ENCODE measurements around the gene FGFR2. TPM values are rescaled to one million over a fixed set of nuclear protein-coding genes. Genes with fewer than 3 reads are reported as not detected.

FGFR2 gene
- total RNA-seq, 2 donors from 2014 or later = 39.2 to 68.0 TPM

- no peak for DNase-seq
- no peak for ATAC-seq
- intact Hi-C loops (cut with DNase I, micrococcal nuclease) = no loop called here
Measured at GRCh38 chr10:121478556-121478955, 119.7 kb downstream of the FGFR2 start.

DNA sequence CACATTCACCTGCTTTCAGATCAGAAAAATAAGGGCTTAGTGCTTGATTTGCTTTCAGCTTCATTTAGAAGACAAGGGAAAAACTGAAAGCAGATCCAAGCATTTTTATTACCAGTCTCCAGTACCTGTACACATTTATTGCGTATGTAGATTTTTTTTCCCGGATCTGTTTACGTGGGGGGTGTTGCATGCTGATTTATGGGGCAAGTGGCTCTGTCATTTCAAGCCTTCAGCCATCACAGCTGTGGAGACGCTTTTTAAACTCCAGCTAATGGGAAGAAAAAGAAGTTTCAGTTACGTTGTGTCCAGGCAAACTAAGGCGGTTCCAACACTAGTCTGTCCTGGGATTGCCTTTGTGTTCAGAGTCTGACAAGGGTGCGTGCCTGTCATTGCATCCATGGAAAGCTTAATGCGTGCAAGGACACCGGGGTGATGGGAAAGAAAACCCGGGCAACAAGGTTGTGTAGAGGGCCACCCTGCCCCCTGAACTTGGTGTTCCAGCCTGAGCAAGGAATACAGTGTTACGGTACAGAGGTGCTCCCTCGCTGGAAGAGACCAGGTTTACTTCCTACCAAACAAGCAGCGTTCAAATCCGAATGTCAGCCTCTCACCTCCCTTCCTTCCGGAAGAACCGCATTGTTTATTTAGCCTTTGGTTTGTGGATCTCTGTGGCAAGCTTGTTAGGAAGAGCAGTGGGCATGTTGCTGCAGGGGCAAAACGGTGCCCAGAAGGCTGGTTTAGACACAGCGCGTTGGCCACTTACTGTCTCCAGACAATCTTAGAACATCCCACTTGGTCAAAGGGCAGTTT is 128.2 kb downstream of the FGFR2 start:
- intact Hi-C loops (cut with DNase I, micrococcal nuclease) = no loop called here
- ATAC-seq (peak; percentile 88), DNase-seq (peak in 1 of 2 donors; percentile 26)

GRCh38 chr10:121468726-121469125 is 129.5 kb downstream of the FGFR2 start:
- DNase-seq (no peak), ATAC-seq (no peak)
- intact Hi-C loops (cut with DNase I, micrococcal nuclease) = no loop called here

GRCh38 chr10:121466424-121466823 is 131.8 kb downstream of the FGFR2 start:
- DNase-seq = no peak
- ATAC-seq = no peak
- intact Hi-C loops (cut with DNase I, micrococcal nuclease) = no loop called here

GRCh38 chr10:121465215-121465614 is 133.0 kb downstream of the FGFR2 start:
- no peak for ATAC-seq
- DNase-seq = no peak

GRCh38 chr10:121464517-121464916 is 133.7 kb downstream of the FGFR2 start:
- intact Hi-C loops (cut with DNase I, micrococcal nuclease) = no loop called here
- ATAC-seq = peak; percentile 66

More at GRCh38 chr10:121465215-121465614, 133.0 kb downstream of the FGFR2 start:
- intact Hi-C loops (cut with DNase I, micrococcal nuclease) = no loop called here

DNA sequence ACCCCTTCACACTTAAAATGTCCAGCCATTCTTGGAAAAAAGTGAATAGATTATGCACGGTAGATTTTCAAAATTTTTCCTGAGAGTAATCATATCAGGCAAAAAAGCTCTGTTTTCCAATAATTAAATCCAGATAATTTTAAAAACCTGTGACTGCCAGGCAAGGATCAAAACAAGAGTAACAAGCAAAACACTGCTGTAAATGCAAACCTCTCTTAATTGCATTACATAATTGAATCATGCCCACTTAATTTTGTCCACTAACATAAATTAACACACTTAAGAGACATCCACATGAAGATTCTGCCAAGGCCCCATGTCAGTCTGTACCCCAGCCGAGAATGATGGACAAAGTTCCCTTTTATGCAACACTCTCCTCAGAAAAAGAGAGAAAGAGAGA is 135.3 kb downstream of the FGFR2 start:
- ATAC-seq = no peak
- intact Hi-C loops (cut with DNase I, micrococcal nuclease) = no loop called here
- no peak for DNase-seq

More at GRCh38 chr10:121464517-121464916, 133.7 kb downstream of the FGFR2 start:
- no peak for DNase-seq

DNA sequence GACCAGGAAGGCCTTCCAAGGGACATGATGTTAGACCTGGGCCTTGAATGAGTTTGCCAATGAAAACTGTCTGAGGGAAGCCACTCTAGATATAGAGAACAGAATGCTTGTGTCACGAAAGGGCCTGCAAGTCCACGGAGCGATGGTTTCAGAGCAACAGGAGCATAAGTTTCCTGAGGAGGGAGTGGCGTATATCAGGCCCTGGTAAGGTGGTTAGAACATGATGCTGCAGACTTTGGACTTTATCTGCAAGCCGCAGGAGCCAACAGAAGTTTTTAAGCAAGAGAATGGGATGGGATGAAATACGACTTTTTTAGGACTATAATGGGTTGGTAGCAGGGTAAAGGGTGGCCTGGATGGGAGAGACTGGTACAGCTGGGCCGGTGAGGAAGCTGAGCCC is 136.0 kb downstream of the FGFR2 start:
- intact Hi-C loops (cut with DNase I, micrococcal nuclease) = no loop called here
- DNase-seq (no peak), ATAC-seq (no peak)

DNA sequence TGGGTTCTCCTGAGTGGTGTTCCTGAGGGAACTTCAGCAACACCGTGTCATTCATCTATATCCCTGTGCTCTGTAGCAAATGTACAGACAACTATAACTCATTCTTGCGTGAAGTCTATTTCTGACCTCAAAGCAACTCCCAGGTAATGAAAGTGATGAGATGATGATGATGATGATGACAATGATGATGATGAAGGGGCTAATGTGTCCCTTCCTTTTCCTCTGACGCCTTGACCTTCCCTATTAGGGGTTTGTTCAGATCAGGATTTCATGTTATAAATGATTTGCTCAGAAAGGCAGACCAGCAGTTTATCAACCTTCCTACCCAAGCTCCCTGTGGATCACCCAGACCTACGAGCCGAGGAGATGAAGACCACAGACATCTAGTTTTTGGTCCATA is 136.9 kb downstream of the FGFR2 start:
- ATAC-seq = no peak
- intact Hi-C loops (cut with DNase I, micrococcal nuclease) = no loop called here
- no peak for DNase-seq

- no peak for DNase-seq
- no peak for ATAC-seq
- intact Hi-C loops (cut with DNase I, micrococcal nuclease) = no loop called here
Measured at GRCh38 chr10:121460733-121461132, 137.5 kb downstream of the FGFR2 start.

DNA sequence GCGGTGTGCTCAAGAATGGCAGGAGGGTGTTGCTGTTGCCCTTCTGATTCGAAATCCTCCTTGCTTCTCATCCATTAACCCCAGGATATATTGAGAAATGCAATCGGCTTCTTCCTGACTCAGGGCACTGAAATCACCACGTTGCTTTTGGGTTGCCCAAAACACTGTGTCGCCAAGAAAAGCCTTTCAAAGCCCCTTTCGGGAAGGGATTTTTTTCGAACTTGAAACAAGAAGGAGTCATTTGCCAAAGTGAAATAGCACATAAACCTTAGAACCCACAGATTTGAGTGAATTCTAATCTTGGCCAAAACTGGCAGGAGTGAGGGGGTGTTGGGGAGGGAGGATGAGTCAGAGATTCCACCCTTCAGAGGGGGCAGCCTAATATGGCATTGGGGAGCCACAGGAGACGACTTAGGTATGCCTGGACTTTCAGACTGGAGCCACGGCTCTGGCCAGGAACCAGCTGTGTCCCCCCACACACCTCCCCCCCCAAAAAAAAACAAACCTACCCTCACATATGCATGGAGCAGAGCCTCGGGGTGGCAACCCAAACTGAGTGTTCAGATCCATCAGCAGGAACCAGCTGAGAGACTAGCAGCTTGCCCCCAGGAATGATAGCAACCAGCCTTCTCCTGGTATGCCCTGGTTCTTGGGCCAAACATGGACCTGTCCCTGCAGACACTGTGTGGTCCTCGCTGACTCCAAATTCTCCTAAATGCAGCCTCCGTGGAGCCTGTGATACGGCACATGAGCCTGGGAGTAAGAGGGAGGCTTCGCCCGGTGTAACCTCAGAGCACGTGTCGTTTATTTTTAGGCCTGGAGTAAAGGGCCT is 138.4 kb downstream of the FGFR2 start:
- no peak for DNase-seq

GRCh38 chr10:121459279-121459621 is 139.0 kb downstream of the FGFR2 start:
- DNase-seq (no peak), ATAC-seq (no peak)
- intact Hi-C loops (cut with DNase I, micrococcal nuclease) = no loop called here

More for the DNA sequence above, 138.4 kb downstream of the FGFR2 start:
- no peak for ATAC-seq
- intact Hi-C loops (cut with DNase I, micrococcal nuclease) = no loop called here

DNA sequence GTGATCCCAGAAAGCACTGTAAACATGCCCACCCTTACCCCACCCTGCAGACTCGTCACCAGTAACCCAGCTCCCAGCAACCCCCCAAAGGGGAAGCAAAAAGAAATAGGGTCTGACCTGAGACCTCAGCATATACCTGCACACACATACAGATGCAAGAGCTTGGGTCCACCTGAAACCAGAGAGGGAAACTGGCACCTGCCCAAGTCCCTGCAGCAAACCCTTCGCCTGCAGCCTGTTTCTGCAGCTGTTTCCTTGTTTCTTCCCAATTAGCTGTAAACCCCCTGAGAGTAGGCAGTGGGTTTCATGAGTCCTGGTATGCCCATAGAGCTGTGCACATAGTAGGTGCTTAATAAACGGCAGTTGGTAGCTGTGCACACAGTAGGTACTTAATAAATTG is 140.5 kb downstream of the FGFR2 start:
- ATAC-seq (no peak), DNase-seq (no peak)
- intact Hi-C loops (cut with DNase I, micrococcal nuclease) = no loop called here

GRCh38 chr10:121455377-121455776 is 142.9 kb downstream of the FGFR2 start:
- intact Hi-C loops (cut with DNase I, micrococcal nuclease) = no loop called here
- no peak for ATAC-seq
- no peak for DNase-seq

DNA sequence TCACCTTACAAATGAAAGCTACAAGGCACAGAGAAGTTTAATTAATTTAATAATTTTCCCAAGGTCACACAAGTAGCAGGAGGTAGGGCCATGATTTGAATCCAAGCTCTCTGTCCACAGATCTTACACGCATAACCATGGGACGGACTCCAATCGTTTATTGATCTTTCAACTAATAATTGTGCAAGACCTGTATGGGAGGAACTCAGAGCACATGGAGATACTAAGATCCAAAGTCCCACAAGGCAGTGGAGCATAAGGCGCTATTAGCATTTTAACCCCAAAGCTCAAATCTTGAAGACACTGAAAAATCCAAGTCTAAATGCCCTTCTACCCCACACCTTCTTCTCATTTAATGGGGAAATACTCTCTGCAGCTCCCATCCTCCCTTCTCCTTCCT is 143.5 kb downstream of the FGFR2 start:
- intact Hi-C loops (cut with DNase I, micrococcal nuclease) = no loop called here

GRCh38 chr10:121453160-121453559 is 145.1 kb downstream of the FGFR2 start:
- ATAC-seq (no peak), DNase-seq (no peak)
- intact Hi-C loops (cut with DNase I, micrococcal nuclease) = no loop called here

More for the DNA sequence above, 143.5 kb downstream of the FGFR2 start:
- DNase-seq = no peak
- no peak for ATAC-seq

DNA sequence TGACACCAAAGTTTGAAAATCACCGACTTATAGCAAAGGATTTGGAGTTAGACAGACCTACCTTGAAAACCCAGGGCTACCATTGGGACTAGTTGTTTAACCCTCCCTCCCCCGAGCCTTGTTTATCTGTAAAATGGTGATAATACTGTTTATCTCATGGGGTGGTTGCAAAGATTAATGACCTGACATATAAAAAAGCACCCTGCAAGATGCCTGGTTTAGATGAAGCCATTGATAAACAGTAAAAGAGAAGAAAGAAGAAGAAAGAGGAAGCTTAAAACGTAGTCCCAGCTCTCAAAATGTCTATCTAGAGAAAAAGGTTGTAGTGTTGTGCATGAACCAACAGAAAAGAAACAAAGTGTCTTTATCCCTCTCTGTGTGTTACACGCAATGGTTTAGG is 145.7 kb downstream of the FGFR2 start:
- ATAC-seq = no peak
- DNase-seq = no peak
- intact Hi-C loops (cut with DNase I, micrococcal nuclease) = no loop called here

GRCh38 chr10:121450247-121450646 is 148.0 kb downstream of the FGFR2 start:
- intact Hi-C loops (cut with DNase I, micrococcal nuclease) = no loop called here
- ATAC-seq = no peak
- no peak for DNase-seq

- ATAC-seq (no peak), DNase-seq (no peak)
- intact Hi-C loops (cut with DNase I, micrococcal nuclease) = no loop called here
Measured at GRCh38 chr10:121449482-121449924, 148.7 kb downstream of the FGFR2 start.

DNA sequence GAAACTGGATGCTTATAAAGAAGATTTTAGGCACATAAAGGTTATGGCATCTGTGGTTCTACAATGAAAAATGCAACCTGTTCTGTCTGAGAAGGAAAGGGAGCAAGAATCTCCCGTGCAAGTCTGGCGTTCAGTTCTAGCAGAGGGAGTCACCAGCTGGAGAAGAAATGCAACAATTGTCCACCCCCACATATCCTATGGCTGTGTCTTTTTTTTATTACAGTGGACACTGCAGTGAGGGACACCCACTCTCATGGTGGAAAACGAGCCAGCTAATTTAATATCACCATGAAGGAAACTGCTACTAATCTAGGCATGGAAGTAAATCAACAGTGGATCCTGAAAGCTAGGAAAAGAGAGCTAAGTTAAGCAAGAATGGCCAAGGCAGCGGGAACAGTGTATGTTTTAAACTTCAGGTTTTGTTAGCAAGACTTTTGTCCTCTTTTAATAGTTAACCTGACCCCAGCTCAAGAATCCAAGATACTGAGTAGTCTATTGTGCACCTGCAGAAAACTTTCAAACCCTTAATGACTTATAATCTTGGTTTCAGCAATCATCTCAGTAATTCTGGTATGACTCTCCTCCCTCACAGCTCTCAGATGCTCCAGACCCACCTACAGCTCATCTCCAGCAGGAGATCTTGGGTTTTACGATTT is 149.3 kb downstream of the FGFR2 start:
- intact Hi-C loops (cut with DNase I, micrococcal nuclease) = no loop called here
- ATAC-seq (no peak), DNase-seq (no peak)
